HG03095 (cell line): ENCODE measurements around the gene HPSE2.
"Not testable (repeated sequence)": the region's sequence is repeated elsewhere in the genome, so short reads cannot be mapped to it uniquely, and the experiment has no call there.

Experiments used
- ATAC-seq: cut with Tn5 transposase; IDR thresholded peaks from one replicate; pipeline ENCODE4 v1.9.1; 2021; ENCODE audit warnings: moderate library complexity; ENCODE audit not compliant: unreplicated experiment

HPSE2 gene

GRCh38 chr10:99170116-99170675, 65.5 kb downstream of the HPSE2 start:
- ATAC-seq: no peak

GRCh38 chr10:99161165-99161564, 74.5 kb downstream of the HPSE2 start:
- ATAC-seq: no peak

GRCh38 chr10:99143651-99144050, 92.0 kb downstream of the HPSE2 start:
- ATAC-seq: no peak

GRCh38 chr10:99143011-99143410, 92.6 kb downstream of the HPSE2 start:
- no peak for ATAC-seq

DNA sequence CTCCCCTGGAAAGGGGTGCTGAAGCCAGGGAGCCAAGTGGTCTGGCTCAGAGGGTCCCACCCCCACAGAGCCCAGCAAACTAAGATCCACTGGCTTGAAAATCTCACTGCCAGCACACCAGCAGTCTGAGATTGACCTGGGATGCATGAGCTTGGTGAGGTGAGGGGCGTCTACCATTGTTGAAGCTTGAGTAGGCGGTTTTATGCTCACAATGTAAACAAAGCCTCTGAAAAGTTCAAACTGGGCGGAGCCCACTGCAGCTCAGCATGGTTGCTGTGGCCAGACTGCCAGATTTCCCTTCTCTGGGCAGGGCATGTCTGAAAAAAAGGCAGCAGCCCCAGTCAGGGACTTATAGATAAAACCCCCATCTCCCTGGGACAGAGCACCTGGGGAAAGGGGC, 102.8 kb downstream of the HPSE2 start:
- not testable (repeated sequence) for ATAC-seq

GRCh38 chr10:99125879-99126278, 109.8 kb downstream of the HPSE2 start:
- no peak for ATAC-seq

DNA sequence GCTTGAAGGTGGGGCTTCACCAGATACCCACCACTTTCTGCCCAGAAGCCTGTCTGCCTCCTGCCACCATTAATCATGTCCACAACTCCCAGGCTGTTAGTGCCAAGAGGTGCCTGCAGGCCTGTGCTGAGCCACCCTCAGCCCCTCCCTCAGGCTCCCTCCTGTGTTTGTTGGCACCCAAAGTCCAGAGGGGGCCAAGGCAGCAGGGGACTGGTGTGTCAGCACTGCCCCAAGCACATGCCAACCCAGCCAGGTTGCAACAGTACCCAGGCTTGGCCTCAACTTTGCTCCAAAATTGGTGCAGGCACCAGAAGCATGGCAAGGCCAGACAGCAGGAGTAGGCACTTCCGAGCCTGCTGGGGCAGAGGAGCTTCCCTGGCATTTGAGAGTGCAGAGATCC, 111.3 kb downstream of the HPSE2 start:
- no peak for ATAC-seq

DNA sequence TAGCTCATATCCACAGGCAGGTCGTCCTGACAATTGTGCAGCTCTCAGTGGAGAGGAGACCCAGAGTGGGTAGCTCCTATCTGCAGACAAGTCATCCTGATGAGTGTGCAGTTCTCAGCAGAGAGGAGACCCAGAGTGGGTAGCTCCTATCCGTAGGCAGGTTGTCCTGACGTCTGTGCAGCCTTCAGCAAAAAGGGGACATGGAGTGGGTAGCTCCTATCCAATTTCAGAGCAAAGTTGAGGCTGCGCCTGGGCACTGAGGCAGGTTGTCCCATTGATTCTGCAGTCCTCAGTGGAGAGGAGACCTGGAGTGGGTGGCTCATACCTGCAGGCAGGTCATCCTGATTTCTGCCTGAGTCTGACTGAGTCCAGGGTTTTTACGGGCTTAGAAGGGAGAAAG, 111.8 kb downstream of the HPSE2 start:
- ATAC-seq: no peak

GRCh38 chr10:99123336-99123735, 112.3 kb downstream of the HPSE2 start:
- no peak for ATAC-seq

DNA sequence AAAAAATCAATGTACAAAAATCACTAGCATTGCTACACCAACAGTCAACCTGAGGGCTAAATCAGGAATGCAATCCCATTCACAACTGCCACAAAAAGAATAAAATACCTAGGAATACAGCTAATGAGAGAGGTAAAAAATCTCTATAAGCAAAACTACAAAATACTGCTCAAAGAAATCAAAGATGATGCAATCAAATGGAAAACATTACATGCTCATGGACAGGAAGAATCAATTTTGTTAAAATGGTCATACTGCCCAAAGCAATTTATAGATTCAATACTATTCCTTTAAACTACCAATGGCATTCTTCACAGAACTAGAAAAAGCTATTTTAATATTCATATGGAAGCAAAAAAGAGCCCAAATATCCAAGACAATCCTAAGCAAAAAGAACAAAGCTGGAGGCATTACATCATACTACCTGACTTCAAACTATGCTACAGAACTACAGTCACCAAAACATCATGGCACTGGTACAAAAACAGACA, 116.3 kb downstream of the HPSE2 start:
- no peak for ATAC-seq

- ATAC-seq: no peak
Measured at GRCh38 chr10:99115703-99116102, 119.9 kb downstream of the HPSE2 start.

DNA sequence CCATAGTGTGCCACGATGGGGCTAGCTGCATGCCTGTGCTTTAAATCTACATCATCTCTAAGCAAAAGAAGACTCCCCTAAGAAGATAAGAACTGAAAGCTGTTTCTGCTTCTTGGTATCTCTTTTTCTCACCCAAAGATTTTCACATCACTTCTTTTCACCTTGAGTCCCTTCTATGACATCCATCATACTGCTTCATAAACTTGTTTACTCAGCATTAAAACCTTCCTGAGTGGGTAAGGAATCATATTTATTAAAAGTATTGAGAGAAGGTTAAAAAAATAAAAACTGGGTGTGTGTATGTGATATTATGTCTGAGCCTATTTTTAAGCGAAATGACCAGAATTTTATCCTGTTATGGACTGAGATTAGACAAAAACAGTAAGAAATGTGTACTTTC, 150.3 kb downstream of the HPSE2 start:
- ATAC-seq: no peak

GRCh38 chr10:99084161-99084560, 151.5 kb downstream of the HPSE2 start:
- no peak for ATAC-seq

DNA sequence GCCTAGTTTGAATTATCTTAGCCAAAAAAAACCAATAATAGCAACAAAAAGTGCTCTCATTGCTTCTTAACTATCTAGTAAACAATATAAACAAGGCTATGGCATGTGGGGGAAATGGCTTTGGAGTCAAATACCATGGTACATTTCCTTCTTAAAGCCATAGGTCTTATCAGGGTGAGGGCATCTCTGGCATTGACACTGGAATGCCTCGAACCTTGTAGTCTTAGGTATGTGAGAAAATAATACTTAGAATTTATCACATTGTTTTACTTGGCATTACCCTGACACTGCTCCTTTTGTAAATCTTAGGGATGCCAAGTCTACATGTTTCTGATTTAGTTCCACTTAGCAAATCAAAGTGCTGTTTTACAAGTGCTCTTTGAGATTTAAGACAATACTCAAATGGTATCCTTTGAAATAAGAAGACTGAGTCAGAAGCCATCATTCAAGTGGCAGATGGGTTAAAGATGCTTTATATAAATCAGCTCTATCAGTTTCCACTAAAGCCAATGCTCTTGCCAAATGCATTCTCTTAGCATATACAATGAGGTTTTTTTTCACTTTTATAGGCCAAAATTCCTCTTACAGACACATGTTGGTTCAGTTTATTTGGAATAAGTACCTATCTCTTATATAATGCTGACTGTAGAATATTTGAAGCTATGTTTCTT, 155.2 kb downstream of the HPSE2 start:
- ATAC-seq: no peak

- ATAC-seq: no peak
Measured at GRCh38 chr10:99062591-99062990, 173.1 kb downstream of the HPSE2 start.

- no peak for ATAC-seq
Measured at GRCh38 chr10:99058762-99059161, 176.9 kb downstream of the HPSE2 start.

DNA sequence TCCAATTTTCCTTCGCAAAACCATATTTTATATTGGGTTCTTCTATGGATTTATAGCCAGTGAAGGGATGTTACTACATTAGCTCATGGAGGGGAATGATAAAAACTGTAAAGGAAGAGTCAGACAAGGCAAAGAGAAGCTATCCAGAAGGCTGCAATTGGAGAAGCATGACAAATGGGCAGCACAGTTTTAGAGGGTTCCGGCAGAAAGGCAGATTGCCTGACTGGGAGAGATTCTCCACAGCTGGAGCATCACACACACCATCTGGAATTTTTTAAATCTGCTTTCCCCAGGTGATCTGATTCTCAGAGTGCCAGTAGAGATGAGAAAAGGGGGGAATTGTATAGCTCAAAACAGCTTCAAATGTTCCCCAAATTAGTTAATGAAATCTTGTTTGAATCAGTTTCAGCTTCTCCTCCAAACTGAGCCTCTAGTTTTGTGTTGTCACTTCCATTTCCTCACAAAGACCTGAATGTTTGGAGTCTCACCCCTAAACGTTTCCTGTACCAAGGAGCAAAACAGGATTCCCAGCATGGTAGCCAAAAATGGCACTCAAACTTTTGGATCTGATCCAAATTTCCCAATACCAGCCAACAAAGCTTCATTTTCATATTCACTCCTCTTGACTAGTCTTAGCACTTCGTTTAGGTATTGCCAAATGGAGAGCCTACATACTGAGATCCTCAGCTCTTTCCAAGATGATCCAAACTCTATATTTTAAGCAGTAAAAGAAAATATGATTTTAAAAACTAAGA, 177.5 kb downstream of the HPSE2 start:
- ATAC-seq: no peak

DNA sequence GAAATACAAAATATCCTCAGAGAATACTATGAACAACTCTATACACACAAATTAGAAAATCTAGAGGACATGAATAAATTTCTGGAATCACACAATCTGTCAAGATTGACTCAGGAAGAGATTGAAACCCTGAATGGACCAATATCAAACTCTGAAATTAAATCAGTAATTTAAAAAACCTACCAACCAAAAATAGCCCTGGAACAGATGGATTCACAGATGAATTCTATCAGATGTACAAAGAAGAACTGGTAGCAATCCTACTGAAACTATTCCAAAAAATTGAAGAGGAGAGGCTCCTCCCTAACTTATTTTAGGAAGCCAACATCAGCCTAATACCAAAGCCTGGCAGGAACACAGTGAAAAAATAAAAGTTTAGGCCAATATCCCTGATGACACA, 190.0 kb downstream of the HPSE2 start:
- no peak for ATAC-seq

DNA sequence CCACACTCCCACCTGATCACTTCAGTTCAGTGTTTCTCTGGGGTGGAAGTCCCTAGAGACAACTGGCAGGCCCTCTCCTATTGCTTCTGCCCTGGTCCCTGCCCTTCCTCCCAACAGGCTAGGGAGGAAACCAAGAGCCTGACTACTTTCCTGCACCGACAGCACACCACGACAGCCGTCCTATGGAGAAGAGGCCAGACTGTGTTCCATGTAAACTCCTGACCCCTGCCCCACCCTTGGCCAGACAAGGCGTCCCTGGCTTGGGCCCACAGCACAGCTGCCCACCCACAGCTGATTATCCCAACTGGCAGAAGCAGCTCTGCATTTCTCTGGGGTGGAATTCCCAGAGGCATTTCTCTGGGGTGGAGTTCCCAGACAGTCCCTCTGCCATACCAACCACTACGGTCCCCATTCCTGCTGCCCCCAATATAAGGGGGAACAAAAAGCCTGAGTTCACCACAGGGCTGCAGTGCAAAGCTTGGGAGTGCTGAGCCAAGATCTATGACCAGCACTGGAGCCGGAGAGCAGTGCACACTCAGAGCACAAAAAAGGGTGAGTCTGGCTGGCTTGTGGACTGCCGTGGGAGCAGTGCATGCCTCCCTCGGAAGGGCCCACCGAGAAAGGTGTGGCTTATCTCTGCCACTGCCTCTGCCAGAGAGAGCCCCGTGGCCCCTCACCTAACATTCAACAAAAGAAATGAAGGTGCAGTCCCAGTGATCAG, 193.4 kb downstream of the HPSE2 start:
- ATAC-seq: no peak

DNA sequence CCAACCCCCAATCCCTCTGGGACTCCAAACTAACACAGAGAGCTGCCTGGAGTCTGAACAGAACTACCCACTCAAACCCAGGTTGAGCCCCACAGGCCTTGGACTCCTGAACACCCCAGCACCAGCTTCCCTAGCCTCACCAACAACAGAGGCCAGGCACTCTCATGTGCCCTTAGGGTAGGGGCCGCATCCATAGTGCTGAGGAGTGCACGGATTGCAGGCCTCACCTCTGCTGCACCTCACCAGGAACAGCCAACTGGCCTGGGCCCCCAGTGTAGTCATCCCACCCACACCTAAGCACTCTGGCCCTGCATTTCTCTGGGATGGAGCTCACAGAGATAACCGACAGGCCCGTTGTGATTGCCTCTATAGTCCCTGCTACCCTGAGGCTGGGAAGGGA, 194.2 kb downstream of the HPSE2 start:
- ATAC-seq: no peak

GRCh38 chr10:99013885-99014284, 221.8 kb downstream of the HPSE2 start:
- ATAC-seq: no peak

DNA sequence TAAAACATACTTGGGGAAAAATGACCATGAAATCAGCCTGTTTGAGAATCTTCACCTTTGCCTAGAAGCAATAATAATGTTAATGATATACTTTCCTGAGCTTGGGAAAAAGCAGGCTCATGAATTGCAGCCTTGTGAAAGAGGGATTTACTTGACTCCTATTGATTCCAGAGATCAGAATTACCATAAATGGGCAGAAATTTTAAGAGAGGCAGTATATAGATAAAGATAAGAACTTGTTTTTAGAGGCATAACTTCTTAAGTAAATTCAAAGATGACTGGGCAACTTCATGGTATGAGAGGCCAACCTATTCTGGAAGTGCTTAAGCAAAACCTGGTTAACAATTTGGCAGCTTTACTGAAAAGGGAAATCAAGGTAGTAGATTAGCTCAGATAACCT, 225.4 kb downstream of the HPSE2 start:
- no peak for ATAC-seq
